NB4 (cell line): Measurements from ENCODE around the gene SCYGR1.

Source experiments
- MYC ChIP-seq: IDR thresholded peaks from 2 replicates; pipeline ENCODE4 v1.6.1; 2011; ENCODE audit warnings: low read depth, low read length
- POLR2A ChIP-seq: IDR thresholded peaks from 2 replicates; pipeline ENCODE4 v1.6.1; 2011; ENCODE audit warnings: mild to moderate bottlenecking; ENCODE audit not compliant: insufficient read length; ENCODE audit errors: extremely low read depth
- TF ChIP-seq, protein P1 (sequence below): IDR thresholded peaks from one replicate; pipeline ENCODE4 v1.5.1; 2012; ENCODE audit warnings: low read depth, low read length

- TF ChIP-seq, protein P1, sequence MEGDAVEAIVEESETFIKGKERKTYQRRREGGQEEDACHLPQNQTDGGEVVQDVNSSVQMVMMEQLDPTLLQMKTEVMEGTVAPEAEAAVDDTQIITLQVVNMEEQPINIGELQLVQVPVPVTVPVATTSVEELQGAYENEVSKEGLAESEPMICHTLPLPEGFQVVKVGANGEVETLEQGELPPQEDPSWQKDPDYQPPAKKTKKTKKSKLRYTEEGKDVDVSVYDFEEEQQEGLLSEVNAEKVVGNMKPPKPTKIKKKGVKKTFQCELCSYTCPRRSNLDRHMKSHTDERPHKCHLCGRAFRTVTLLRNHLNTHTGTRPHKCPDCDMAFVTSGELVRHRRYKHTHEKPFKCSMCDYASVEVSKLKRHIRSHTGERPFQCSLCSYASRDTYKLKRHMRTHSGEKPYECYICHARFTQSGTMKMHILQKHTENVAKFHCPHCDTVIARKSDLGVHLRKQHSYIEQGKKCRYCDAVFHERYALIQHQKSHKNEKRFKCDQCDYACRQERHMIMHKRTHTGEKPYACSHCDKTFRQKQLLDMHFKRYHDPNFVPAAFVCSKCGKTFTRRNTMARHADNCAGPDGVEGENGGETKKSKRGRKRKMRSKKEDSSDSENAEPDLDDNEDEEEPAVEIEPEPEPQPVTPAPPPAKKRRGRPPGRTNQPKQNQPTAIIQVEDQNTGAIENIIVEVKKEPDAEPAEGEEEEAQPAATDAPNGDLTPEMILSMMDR: no peak
- TF ChIP-seq POLR2A: no peak
- TF ChIP-seq MYC: no peak
Observed at GRCh38 chr2:227398684-227399670, 11.2 kb upstream of the SCYGR1 start.
